GM21423 (cell line): ENCODE data around the gene ZBTB9.

Source experiments
- ATAC-seq: cut with Tn5 transposase; IDR thresholded peaks from one replicate; pipeline ENCODE4 v1.9.1; 2021; ENCODE audit warnings: mild to moderate bottlenecking, moderate library complexity; ENCODE audit not compliant: unreplicated experiment

ZBTB9 gene

DNA sequence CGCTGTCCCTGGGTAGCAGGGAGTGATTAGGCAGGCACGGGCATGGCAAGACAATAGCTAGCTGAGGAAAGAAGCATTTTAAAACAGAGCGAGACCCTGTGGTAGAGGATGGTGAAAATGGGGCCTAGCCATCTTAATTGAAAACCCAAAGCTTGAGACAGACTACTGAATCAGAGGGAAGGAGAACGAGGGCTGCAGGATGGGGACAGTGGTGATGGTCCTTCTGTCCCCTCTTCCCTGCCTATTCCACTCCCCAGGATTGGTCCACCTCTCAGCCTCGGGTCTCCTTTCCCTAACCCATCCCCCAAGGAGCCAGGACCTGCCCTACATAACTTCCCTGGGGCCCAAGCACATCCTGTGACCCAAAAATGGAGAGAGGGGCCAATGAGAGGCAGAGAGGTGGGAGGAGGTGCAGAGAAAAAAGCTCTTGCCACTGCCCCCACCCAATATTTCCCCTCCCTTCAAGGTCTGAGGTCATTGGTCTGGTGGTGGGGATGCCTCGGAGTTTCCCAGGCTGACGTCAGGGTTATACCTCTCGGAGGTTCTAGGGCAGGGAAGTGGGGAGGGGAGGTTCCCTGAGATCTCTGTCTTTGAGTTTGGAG lies 35.6 kb upstream of the ZBTB9 start:
- no peak for ATAC-seq

- no peak for ATAC-seq
Observed at GRCh38 chr6:33419580-33420490, 34.5 kb upstream of the ZBTB9 start, which contains the start of gene SYNGAP1. TSS of gene SYNGAP1 (plus strand) at chr6:33420065. CDS start at chr6:33420265, 200 bp downstream.

DNA sequence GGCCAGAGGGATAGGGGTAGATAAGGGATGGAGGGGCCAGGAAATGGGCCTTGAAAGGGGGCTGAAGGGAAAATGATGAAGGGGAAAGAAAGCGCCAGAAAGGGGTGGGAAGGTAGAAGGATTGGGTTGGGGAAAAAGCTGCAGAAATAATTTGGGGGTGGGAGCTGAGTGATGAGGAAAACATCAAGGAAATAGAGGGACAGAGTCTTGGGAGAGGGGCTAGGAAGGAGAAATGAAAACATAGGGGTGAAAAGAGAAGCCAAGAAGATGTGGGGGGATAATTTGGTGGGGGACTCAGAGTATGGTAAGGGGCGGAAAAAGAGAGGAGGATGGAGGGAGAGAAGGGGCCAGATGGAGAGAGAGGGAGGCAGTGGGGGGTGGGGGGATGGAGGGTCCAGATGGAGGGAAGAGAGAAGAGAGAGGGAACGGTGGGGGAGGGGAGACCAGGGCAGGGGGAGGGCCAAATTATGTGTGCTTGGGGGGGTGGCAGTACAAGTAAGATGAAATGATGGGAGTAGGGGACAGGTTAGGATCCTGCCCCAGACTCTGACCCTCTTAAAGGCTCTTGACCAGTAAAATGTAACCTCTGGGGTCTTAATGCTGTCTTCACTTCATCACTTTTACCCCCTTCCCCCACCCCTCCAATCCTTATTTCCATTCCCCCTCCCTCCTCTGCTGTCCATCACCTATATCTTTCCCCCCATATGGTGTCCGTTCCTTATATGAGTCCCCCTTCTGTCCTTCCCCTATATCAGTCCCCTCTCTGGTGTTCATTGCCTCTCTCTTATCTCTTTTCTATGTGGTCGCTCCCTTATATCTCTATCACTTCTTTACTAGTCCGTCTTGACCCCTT lies 33.7 kb upstream of the ZBTB9 start:
- ATAC-seq = no peak

GRCh38 chr6:33421344-33421643 lies 33.1 kb upstream of the ZBTB9 start:
- ATAC-seq = no peak

- ATAC-seq = no peak
Observed at GRCh38 chr6:33423777-33424176, 30.6 kb upstream of the ZBTB9 start.

DNA sequence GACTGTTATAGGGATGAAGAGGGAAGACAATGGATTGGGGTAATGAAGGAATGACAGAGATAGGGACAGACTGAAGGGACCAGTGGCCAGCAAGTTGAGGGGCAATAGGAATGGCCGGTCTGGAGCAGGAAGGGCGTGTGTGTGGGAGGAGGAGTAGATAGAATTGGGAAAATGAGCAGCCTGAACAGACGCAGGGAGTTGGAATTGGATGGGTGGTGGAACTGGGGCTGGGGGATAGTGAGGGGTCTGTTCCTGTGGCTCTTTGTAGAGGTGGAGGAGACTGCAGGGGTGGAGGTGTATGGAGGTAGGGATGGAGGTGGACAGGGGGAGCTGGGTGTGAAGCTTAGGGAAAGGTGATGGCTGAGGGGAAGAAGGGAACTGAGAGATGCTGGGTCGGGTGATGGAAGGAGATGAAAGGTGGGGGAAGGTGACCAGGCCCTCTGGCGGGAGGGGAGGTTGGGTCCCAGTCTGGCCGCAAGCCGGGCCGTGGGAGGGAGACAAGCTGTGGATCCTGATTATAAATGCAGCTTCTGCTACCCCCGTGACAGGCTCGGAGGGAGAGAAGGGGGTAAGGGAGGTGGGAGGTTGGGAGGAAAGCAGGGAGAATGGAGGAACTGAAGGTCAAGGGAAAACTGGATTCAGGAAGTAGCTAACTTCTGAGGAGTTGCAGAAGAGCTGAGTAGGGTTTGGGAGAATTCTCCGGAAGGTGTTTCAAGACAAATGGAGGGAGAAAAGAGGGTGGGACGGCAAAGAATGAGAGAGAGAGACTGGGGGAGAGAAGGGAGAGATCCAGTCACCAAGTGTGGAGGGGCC lies 29.3 kb upstream of the ZBTB9 start:
- no peak for ATAC-seq

- ATAC-seq = peak; percentile 41
Observed at GRCh38 chr6:33425668-33426577, 28.5 kb upstream of the ZBTB9 start.

DNA sequence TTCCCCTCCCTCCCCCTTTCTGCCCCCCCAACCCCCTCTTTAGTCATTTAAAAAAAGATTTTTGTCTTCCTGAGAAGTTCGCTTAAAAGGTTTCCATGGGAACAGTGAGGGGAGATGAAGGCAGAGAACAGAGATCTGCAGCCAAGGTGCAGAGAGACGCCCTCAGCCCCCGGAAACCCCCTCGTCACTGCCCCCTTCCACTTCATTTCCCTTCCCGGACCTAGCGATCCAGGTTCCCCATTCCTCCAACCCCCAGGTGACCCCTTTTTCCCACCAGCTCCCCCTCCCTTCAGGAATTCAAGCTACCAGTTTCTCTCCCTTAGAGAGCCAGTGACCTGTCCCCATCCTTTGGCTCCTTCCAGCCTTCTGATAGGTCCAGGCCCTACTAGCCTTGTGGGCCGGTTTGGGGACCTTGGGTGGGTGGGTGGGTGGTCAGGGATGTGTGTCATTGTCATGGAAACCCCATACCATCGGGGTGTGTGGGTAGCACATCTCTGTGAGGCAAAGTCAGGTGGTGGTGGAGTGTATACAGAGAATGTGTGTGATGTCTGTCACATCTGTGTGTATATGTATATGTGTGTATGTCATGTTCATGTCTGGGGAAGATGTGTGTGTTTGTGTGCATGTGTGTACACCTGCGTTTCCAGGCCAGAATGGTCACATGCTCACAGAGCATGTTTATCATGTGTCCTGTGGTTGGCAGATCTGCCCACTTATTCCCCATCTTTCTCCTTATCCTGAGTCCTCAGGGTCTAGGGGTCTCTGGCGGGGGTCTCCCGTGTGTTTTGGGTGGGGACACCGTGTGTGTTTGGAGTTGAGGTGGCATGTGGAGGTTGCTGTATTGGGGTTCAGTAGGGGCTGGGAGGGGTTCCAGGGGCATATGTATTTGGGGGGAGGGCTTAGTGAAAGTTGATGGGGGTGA lies 27.5 kb upstream of the ZBTB9 start:
- no peak for ATAC-seq

- no peak for ATAC-seq
Observed at GRCh38 chr6:33427585-33428223, 26.7 kb upstream of the ZBTB9 start.

GRCh38 chr6:33428224-33428965 lies 26.0 kb upstream of the ZBTB9 start:
- no peak for ATAC-seq

- no peak for ATAC-seq
Observed at GRCh38 chr6:33428966-33429749, 25.2 kb upstream of the ZBTB9 start.

- no peak for ATAC-seq
Observed at GRCh38 chr6:33429750-33430052, 24.7 kb upstream of the ZBTB9 start.

DNA sequence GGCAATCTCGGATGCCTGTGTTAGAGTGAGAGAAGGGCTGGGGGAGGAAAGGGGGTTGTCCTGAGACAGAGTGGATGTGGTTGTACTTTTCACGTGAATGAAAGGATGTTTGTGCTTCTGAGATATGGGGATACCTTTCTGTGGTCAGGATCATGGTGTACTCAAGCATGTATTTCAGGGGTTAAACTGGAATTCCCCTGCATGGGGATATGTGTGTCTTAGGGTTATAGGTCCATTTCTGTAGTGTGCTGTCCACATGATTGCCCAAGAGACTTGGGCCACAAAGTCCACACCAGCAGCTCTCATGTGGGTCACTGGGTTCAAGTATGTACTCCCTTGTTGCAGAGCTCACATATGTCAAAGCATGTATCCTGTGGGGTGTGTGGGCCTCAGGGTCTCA lies 24.0 kb upstream of the ZBTB9 start:
- ATAC-seq = no peak

DNA sequence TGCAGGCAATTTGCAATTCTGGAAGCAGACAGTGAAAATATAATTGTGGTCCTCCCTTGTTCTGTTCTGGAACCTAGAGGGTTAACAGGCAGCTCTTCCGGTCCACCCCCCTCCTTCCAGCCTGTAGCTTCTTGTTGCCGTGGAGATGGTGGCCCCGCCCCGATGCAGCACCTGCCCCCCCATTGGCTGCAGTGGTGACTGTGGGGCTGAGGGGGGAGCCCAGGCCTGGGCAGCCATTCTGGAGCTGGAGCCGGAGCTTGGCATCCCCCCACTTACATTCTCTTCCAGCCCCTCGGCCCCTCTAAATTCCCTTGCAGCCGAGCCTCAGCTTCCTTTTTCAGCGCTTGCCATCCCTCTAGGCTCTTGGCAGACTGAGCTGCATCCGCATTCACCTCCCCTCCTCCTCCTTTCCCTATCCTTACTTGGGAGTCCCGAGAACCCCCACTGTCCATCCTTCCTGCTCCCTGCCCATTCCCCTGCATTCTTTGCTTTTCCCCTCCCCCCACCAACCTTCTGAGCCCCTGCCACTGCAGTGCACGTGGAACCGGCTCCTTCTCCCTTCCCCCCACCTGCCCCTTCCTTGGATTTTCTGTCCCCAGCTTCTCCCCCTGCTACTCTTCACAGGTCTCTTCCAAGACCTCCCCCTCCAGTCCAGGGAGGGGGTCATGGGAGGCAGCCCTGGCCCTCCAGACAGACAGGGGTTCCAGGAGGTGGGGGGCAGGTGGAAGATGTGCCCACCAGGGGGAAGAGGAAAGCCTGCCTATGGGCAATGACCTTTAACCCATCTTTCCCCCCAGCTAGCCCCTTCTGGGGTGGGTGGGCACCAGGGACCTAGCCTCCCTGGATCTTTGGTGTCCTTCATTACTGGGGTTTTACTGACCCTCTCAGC lies 23.1 kb upstream of the ZBTB9 start:
- no peak for ATAC-seq

- ATAC-seq = no peak
Observed at GRCh38 chr6:33431880-33432541, 22.4 kb upstream of the ZBTB9 start.
